AG09319 (cell line): ENCODE data around the gene DENND2A.

Source experiments
- DNase-seq: peaks from one replicate; pipeline ENCODE4 v3.0.0-alpha.2; 2010; ENCODE audit warnings: low read depth; ENCODE audit errors: extremely low read depth
- TF ChIP-seq, protein P1 (sequence below): IDR thresholded peaks from 2 replicates; pipeline ENCODE4 v1.5.1; 2011; ENCODE audit warnings: low read depth, mild to moderate bottlenecking, inconsistent platforms, low read length, moderate library complexity

The DENND2A gene

DNA sequence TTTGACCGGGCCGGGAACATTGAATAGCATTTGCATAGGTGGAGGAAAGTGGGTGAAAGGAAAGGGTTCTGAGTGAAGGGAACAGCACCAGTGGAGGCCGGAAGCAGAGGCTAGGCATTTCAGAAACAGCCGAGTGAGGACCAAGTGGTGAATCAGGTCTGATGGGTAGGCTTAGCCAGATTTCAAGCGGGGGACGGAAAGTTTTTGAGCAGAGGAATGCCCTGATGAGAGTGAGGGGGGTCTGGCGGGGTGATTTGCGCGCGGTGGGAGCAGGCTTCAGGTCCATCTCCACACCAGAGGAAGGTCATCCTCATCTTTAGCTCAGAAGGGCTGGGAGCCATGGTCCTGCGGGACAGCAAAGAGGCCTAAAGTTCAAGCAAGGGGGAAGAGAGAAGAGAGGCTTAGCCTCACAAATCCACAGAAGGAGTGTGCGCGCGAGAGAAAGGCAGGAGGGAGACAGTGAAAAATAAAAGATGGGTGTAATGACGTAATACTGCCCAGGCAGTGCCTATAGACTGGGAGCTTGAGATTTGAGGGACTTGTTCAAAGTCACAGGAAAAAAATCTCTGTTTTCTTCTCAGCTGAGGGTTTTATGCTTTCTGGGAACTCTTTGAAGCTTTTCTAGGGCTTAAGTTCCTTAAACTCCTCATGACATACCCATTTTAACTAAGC, 1.0 kb upstream of the DENND2A start:
- DNase-seq, result no peak
- TF ChIP-seq, protein P1, sequence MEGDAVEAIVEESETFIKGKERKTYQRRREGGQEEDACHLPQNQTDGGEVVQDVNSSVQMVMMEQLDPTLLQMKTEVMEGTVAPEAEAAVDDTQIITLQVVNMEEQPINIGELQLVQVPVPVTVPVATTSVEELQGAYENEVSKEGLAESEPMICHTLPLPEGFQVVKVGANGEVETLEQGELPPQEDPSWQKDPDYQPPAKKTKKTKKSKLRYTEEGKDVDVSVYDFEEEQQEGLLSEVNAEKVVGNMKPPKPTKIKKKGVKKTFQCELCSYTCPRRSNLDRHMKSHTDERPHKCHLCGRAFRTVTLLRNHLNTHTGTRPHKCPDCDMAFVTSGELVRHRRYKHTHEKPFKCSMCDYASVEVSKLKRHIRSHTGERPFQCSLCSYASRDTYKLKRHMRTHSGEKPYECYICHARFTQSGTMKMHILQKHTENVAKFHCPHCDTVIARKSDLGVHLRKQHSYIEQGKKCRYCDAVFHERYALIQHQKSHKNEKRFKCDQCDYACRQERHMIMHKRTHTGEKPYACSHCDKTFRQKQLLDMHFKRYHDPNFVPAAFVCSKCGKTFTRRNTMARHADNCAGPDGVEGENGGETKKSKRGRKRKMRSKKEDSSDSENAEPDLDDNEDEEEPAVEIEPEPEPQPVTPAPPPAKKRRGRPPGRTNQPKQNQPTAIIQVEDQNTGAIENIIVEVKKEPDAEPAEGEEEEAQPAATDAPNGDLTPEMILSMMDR, result no peak

DNA sequence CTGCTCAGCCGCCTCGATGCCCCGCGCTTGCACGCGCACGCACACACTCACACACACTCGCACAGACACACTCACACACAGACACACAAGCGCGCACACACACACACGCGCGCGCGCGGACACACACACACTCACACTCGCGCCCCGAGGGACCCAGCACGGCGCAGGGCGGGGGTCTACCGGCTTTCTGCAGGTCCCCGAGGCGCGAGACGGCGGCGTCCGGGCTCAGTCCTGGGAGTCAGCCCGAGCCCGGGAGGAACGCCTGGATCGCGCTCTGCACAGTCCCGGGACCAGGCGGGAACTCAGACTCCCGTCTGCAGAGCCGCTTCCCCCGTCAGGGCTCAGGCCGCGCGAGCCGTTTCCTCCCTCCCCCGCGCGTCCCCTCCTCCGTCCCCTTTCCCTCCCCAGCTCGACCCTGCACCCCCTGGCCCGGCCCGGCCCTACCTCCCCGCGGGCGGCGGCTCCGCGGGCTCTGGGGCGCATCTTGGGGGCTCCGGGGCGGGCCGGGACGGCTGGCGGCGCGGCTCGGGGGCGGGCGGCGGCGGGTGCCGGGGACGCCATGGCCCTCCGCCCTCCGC, 464 bp downstream of the DENND2A start:
- TF ChIP-seq, protein P1, result no peak
- no peak for DNase-seq

DNA sequence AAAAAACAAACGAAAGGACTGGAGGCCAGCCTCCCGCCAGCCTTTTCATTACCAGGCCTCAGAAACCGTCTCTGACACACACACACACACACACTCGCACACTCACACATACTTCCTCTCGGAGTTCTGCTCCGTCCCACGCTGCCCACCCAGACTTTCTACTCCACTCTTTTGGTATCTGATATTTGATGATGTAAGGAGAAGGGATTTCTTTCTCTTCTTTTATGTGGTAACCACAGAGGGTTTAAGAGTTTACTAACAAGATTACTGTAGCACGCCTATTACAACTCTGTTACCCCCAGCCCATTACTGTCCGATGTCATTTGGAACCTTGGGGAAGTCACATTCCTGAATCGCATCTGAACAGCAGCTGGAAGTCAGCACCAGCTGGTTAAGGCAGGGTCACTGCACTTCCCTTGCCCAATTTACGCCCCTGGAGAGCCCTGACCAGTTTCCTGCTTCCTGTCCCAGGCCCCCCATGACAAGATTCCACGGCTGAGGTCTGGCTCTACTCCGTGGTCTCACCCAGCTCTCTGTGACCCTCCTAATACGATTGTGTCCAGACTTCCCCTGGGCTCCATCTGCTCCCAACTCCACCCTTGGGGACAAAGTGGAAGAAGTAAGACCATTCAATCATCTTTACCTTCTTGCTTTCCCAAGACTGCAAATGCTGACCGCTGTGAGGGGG, 1.1 kb downstream of the DENND2A start:
- no peak for DNase-seq
- TF ChIP-seq, protein P1, result no peak

DNA sequence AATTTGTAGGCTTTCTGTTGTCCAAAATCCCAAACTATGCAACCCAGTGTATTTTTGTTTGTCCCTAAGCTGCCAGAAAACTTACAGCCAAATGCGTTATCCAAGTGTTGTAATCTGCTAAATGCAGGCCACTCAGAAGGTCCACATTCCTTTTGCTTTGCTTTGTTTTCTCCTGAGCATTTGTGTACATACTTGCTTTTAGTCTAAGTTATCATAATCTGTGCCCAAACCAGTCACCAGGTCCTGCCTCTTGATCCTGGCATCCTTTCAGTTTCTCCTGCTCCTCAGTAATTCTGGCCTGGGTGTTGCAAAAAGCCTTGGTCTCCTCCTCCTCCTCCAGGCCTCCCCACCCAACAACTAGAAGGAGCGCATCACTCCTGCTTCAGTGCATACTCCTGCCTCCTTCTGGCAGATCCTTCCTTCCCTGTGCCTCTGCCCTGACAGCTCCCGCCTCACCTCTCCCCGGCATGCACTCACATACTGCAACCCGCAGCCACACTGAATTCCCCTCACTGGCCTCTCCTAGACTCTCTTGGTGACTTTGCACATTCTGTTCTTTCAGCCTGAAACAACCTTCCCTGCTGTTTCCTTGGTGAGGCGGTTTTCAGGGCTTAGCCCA, 2.3 kb downstream of the DENND2A start:
- DNase-seq, result peak; percentile 75
- TF ChIP-seq, protein P1, result peak; percentile 65

DNA sequence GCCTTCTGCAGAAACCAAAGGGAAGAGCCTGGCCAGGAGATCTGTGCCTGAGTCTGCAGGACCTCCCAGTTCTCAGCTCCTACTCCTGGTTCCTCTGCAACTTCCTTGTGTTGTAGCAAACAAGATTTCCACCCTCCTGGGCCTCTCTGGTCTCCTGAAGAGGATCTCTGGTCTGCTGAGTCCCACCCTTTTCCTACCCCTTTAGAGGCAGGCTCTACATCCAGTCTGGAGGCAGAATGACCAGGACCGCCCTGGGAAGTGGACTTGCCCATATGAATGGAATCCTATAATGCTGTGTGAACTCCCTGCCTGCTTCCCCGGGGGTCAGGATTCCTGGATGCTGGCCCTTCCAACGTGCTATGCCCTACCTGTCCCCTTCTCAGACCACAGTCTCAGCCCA, 3.2 kb downstream of the DENND2A start:
- DNase-seq, result no peak
- TF ChIP-seq, protein P1, result no peak

DNA sequence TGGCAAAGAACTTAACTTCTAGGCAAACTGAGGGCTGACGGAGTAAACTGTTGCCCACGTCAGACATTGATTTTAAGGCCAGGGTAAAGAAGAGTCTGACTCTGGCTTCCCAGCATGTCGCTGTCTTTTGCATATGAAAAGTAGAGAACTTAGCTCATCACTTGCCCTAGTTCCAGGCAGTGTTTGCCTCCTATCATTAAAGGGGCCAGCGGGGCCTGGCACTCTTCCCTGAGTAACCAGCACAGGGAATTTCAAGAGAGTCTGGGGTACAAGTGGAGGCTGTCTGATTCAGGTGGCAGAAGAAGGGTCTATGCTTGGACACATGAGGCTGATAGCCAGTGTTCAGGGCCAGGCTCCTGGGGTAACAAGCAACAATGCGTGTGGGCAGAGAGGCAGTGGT, 4.8 kb downstream of the DENND2A start:
- TF ChIP-seq, protein P1, result no peak
- DNase-seq, result no peak

DNA sequence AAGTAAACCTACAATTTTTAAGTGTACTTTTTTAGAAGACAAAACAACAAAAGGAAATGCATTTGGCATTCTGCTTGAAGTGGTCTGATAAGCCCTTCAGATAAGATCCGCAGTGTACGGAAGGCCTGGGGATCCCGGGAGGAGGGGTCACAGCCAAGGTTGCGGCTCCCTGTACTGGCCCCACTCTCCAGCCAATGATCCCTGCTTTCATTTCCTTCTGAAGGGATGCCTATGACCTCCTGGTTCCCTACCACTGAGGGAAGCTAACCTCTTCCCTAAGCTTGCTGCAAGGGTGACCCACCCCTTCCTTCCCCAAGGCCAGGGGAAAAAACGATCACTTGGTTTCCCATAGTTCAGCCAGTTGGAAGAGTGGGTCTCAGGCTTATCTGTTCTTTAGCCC, 5.3 kb downstream of the DENND2A start:
- no peak for DNase-seq

More for the DNA sequence above, 5.3 kb downstream of the DENND2A start:
- TF ChIP-seq, protein P1, result no peak
